A673 (cell line): ENCODE results near the gene SNAP25.

Source experiments
- EZH2 ChIP-seq: fragments of 200-600 bp; sonication (generic); IDR thresholded peaks from 2 replicates; pipeline ENCODE4 v1.6.1; 2017; ENCODE audit warnings: borderline replicate concordance, low read depth, mild to moderate bottlenecking, mixed read lengths, antibody characterized with exemption, low read length; ENCODE audit not compliant: poor library complexity, severe bottlenecking
- TF ChIP-seq, protein P1 (sequence below): fragments of 300-800, 200-600 bp; sonication (generic); conservative IDR thresholded peaks from 2 replicates; pipeline ENCODE4 v1.5.1; 2017; ENCODE audit warnings: low read depth, mild to moderate bottlenecking, antibody characterized with exemption, low read length, moderate library complexity, mixed read lengths

DNA sequence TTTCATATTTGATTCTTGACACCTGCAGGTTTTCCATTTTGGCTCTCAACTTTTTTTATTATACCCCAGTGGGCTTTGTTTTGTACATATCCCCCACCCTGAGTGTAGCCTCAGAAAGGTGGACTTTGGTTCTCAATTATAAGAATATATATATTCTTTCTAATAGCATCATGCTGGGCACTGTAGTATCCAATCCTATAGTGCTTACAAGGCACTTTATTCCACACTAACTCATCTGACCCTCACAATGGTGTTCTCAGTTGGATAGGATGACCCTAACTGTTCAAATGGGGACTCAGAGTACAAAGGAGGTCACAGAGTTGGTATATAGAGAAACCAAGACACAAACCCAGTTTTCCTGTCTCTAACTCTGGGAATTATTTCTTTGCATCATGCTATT lies 48.9 kb upstream of the SNAP25 start:
- TF ChIP-seq, protein P1, sequence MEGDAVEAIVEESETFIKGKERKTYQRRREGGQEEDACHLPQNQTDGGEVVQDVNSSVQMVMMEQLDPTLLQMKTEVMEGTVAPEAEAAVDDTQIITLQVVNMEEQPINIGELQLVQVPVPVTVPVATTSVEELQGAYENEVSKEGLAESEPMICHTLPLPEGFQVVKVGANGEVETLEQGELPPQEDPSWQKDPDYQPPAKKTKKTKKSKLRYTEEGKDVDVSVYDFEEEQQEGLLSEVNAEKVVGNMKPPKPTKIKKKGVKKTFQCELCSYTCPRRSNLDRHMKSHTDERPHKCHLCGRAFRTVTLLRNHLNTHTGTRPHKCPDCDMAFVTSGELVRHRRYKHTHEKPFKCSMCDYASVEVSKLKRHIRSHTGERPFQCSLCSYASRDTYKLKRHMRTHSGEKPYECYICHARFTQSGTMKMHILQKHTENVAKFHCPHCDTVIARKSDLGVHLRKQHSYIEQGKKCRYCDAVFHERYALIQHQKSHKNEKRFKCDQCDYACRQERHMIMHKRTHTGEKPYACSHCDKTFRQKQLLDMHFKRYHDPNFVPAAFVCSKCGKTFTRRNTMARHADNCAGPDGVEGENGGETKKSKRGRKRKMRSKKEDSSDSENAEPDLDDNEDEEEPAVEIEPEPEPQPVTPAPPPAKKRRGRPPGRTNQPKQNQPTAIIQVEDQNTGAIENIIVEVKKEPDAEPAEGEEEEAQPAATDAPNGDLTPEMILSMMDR: no peak
- TF ChIP-seq EZH2: no peak
